ENCODE data around the gene ROM1. TPM values are rescaled to one million over a fixed set of nuclear protein-coding genes. Genes with fewer than 3 reads are reported as not detected.
"Not testable (repeated sequence)": the region's sequence is repeated elsewhere in the genome, so short reads cannot be mapped to it uniquely, and the experiment has no call there.

Gene ROM1
- 8.1 and 9.0 TPM in 2 replicates for total RNA-seq (2014; rRNA removed; shearing (Covaris generic))

- peak; percentile 90 for DNase-seq (ENCODE audit: low read depth)
These were observed at the start of gene ROM1, which contains the start of gene EML3 for GRCh38 chr11:62612366-62613290. ROM1 (plus strand) TSS chr11:62613257; CDS start chr11:62613282, 25 bp downstream. EML3 (minus strand) TSS chr11:62612775; CDS start chr11:62612457, 318 bp downstream.

GRCh38 chr11:62565100-62565802 is 47.8 kb upstream of the ROM1 start:
- no peak for DNase-seq (ENCODE audit: low read depth)

DNA sequence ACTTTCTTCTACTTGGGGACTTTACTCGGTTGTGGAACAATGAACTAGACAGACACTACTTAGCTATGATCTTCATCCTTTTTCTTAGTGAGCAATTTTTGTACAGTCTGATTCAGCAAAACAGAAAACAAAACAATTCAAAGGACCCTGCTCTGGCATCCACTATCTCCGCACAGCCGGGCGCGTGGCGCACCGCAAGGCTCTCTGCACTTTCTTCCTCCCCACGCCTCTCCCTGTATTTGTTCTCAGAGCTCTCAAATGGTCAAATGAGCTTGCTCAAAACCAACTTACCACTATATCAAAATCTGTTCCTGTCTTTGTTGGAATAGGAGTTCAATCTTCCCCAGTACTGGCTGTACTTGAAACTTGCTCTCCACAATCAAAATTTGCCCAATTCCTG is 46.8 kb upstream of the ROM1 start:
- no peak for DNase-seq (ENCODE audit: low read depth)

GRCh38 chr11:62567018-62567633 is 45.9 kb upstream of the ROM1 start:
- no peak for DNase-seq (ENCODE audit: low read depth)

DNA sequence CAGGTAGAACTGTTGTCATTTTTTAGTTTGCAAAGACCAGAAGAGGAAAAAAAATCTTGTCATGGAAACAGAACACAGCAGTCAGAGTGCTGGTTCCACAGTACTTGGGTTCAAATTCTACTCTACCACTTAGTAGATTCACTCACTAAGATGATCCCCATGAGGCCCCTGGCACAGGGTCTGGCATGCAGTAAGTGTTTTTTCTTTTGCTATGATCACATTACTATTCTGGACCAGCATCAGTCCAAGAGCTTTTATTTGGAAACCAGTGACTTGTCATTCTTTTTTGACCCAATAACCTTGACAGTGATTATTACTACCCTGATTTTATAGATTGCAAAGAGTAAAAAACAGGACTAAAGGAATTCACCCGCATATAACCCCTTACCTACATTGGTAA is 43.4 kb upstream of the ROM1 start:
- DNase-seq (ENCODE audit: low read depth) = no peak

GRCh38 chr11:62570903-62571302 is 42.2 kb upstream of the ROM1 start:
- DNase-seq (ENCODE audit: low read depth) = not testable (repeated sequence)

DNA sequence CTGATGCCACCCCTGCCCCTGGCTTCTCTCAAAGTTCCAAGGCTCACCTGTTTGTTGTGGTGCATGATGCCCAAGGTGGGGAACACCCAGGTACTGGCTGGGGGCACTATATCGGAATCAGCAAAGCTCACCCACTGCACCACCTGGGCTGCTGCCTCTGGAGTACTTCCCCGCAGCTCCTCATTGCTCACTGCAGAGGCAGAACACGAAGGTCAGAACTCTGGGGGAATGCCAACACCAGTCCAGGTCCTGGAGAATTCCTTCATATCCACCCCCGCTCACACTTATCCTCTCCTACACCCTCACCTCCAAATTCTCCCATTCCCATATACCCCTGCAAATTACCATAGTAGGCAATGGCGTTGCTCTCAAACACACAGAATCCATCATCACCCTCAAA is 41.6 kb upstream of the ROM1 start:
- DNase-seq (ENCODE audit: low read depth) = not testable (repeated sequence)

DNA sequence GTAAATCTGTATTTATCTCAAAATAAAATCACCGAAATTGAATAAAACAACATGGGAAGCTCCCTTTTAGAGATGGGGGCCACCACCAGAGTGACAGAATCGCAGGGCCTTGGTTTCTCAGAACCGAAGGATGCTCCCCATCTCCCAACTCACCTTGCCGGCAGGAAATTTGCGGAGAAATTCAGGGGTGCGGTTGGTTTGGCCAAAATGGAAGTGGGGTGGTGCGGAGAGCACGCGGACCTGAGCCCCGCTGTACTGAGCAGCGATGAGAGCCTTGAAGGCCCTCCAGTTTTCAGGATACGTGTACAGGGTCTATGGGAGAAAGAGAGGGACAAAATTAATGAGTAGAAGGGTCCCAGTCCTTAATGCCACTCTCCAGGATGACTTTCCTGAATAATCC is 40.6 kb upstream of the ROM1 start:
- DNase-seq (ENCODE audit: low read depth) = no peak

DNA sequence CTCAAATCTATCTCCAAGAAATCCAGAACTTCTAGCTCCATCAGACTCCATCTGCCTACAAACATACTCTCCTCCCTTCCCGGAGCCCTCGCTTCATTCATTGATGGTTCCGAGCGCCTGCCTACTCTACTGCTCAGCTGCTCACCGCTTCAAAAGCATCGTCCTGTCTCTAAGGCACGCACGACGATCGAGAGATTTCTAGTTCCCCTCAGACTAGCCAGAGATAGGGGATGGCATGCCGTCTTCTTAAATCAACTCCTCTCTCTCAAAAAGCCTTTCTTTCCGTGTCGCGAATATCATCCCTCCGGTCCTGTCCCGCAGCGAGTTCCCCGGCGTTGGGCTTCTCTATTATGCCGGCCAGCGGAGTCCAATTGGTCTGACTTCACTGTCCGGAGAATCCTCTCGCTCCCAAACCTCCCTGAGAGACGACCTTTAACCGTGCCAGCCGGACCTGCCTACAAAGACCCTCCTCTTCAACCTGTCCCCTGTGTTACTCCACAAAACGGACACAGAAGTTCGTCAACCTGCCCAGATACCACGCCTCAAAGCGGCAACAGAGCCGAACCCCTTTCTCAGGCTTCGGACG is 40.0 kb upstream of the ROM1 start:
- DNase-seq (ENCODE audit: low read depth) = peak; percentile 36

DNA sequence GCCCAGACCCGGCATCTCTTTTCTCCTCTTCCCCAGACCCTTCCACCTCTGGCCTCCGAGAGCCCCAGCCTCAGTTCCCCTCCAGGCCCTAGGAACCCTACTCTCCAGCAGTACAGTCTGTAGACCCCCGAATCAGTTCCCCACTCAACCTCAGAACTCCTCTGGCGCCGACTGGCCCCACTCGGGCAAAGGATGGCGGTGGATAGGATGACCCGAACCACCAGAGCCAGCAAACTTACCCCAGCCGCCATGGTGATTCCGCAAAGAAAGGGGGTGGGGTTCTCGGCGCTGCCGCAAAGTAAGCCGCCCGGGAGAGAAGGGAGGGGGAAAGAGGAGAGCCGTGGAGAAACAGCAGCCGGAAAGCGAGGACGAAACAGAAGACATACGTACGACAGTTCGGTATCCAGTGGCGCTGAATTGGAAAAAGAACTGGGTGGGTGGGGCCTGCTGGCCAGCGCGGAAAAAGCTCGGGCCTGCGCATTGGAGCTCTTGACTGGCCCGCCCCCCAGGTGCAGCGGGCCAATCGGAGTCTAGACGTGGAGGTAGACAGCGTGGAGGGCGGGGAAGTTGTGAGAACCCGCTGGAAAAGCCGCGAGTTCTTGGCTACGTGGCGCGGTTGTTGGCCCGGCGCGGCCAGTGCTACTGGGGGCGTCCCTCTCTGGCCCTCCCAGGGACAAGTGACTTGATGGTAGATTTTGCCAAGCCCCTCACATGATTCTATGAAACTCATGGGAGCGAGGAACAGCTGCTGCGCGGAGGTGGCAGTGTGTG is 39.3 kb upstream of the ROM1 start, which contains the start of gene EEF1G:
Gene EEF1G, minus strand, starts transcription at position 300 of the 771 bp plus-strand sequence. Its CDS starts 49 bp downstream, at position 251.
- DNase-seq (ENCODE audit: low read depth) = peak; percentile 100

GRCh38 chr11:62574363-62575071 is 38.5 kb upstream of the ROM1 start:
- no peak for DNase-seq (ENCODE audit: low read depth)

GRCh38 chr11:62575156-62575555 is 37.9 kb upstream of the ROM1 start:
- DNase-seq (ENCODE audit: low read depth) = no peak

- DNase-seq (ENCODE audit: low read depth) = no peak
These were observed 37.2 kb upstream of the ROM1 start for GRCh38 chr11:62575837-62576236.

DNA sequence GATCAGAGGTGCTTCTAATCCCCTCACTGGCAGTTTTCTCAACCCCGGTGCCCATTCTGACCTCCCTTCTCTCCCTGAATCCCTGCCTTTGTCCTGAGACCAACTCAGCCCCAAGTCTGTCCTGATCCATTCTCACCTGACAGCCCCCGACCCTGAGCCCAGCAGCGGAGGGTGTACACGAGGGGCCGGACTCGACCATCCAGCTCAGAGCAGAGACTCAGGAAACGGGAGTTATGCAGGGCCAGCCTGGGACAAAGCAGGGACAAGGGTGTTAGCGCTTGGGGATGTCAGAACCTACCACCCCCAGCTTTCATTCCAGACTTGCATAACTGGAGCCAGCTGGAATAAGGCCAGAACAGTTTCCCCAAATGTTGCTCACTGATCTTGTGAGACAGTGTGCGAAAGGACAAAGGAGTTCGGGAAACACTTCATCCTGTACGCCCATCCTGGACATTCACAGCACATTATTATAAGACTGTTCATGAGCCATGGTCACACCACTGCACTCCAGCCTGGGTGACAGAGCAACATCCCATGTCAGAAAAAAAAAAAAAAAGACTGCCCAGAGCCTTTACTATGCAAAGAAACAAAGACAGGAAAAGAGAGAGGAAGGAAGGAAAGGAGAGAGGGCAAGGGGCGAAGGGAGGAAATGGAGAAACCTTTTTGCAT is 35.9 kb upstream of the ROM1 start:
- no peak for DNase-seq (ENCODE audit: low read depth)

- no peak for DNase-seq (ENCODE audit: low read depth)
These were observed 34.5 kb upstream of the ROM1 start for GRCh38 chr11:62578541-62578940.

- no peak for DNase-seq (ENCODE audit: low read depth)
These were observed 33.8 kb upstream of the ROM1 start for GRCh38 chr11:62579252-62579651.

- DNase-seq (ENCODE audit: low read depth) = no peak
These were observed 31.9 kb upstream of the ROM1 start for GRCh38 chr11:62580959-62581715.

DNA sequence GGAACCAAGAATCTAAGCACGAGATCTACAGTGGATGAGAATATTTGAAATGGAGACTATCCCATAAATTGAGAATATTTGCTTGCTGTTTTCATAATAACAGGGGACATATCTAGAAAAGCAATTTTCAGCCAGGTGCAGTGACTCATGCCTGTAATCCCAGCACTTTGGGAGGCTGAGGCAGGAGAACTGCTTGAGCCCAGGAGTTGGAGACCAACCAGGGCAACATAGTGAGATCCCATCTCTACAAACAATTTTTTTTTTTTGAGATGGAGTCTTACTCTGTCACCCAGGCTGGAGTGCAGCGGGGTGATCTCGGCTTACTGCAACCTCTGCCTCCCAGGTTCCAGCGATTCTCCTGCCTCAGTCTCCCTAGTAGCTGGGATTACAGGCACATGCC is 31.3 kb upstream of the ROM1 start:
- not testable (repeated sequence) for DNase-seq (ENCODE audit: low read depth)

DNA sequence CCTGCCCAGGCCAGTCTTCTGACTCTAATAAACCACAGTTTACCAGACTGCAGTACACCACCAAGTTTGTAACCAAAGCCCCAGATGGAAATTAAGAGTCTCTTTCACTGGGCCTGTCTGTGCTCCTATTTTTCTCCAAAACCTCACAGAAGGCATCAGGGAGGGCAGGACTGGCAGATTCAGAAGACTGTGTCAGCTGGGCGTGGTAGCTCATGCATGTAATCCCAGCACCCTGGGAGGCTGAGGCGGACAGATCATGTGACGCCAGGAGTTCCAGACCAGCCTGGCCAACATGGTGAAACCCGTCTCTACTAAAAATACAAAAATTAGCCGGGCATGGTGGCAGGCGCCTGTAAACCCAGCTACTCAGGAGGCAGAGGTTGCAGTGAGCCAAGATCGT is 27.7 kb upstream of the ROM1 start:
- not testable (repeated sequence) for DNase-seq (ENCODE audit: low read depth)
